Adrenal gland (tissue), 12 donors: ENCODE measurements around the gene NUDT5. TPM values are rescaled to one million over a fixed set of nuclear protein-coding genes. Genes with fewer than 3 reads are reported as not detected.

ENCODE experiments used
- DNase-seq, 7 donors: peaks; one replicate each; pipeline ENCODE4 v3.0.0-alpha.2; 2019 to 2020
- H3K27ac ChIP-seq, 5 donors: fragments of 200-600 bp; sonication (generic) in 4 of 5; 1 replicate in 3 of 5; 2 replicates in 2 of 5; pipeline versions ENCODE4 v1.5.1 to v1.8.0; 2016 to 2020; ENCODE audit warnings: mild to moderate bottlenecking in 1 of 5
- H3K27me3 ChIP-seq: fragments of 200-600 bp; 2 replicates; pipeline ENCODE4 v1.8.0; 2021
- H3K36me3 ChIP-seq, 2 donors: fragments of 200-600 bp; replicated peaks in 1 of 2; 1 replicate in 1 of 2; 2 replicates in 1 of 2; pipeline versions ENCODE4 v1.5.1 to v1.8.0; 2018 to 2022
- H3K4me1 ChIP-seq, 2 donors: fragments of 200-600 bp; replicated peaks in 1 of 2; 1 replicate in 1 of 2; 2 replicates in 1 of 2; pipeline versions ENCODE4 v1.5.1 to v1.8.0; 2018 to 2021
- H3K4me3 ChIP-seq, 4 donors: fragments of 200-600 bp; sonication (generic) in 3 of 4; one replicate each; pipeline ENCODE4 v1.5.1; 2016 to 2018
- H3K9me3 ChIP-seq, 3 donors: fragments of 200-600 bp; sonication (generic) in 1 of 3; replicated peaks in 1 of 3; 1 replicate in 2 of 3; 2 replicates in 1 of 3; pipeline versions ENCODE4 v1.5.1 to v1.8.0; 2016 to 2021
- POLR2A ChIP-seq, 2 donors: fragments of 450-650 bp; IDR thresholded peaks; one replicate each; pipeline ENCODE4 v1.6.1; 2017; ENCODE audit warnings: antibody characterized with exemption in 2 of 2, mild to moderate bottlenecking in 2 of 2, moderate library complexity in 1 of 2
- WGBS, 4 donors: extraction: QIAGEN DNeasy Blood & Tissue Kit in 2 of 4; methylation state at CpG; one replicate each; pipeline versions ENCODE4 v1.1.5 to v1.1.7; 2013 to 2017; 5-methylcytosine and 5-hydroxymethylcytosine counted together
- intact Hi-C, 2 donors: fragments of 100-400 bp; cut with DNase I; formaldehyde crosslinking; loops; one replicate each; pipeline versions ENCODE4 v1.14.1 to v1.15.0; 2022 to 2023
- polyA plus RNA-seq, 3 donors: library from polyadenylated mRNA; stranded (reverse); fragments of 200-250 nt in 2 of 3; fragments of 350-450 nt in 1 of 3; fragmentation: Illumina TruSeq in 1 of 3; extraction: RNeasy Lipid Tissue Mini Kit (QIAGEN cat#74804) in 1 of 3; gene quantifications; one replicate each; pipeline ENCODE4 v1.2.3, GENCODE V29; 2013 to 2014
- total RNA-seq, 9 donors: library from RNA; depleted of rRNA in 4 of 9; stranded (reverse); fragments of >200 nt in 4 of 9; fragments of 120-200 nt in 1 of 9; fragmentation: NEBNext Ultra II Directional in 1 of 9; extraction: Animal tissue kit (Norgen Biotek cat#: 25700) in 1 of 9; gene quantifications; one replicate each; pipeline versions ENCODE4 v1.1.0 to v1.2.4, GENCODE V29; 2013 to 2023
- TF ChIP-seq, protein P1 (sequence below), 6 experiments: fragments of 450-650 bp in 4 of 6; fragments of 200-600 bp in 2 of 6; sonication (generic) in 1 of 6; IDR thresholded peaks; 1 replicate in 5 of 6; 2 replicates in 1 of 6; pipeline versions ENCODE4 v1.5.1 to v1.8.0; 2016 to 2021; ENCODE audit warnings: antibody characterized with exemption in 6 of 6, mild to moderate bottlenecking in 2 of 6, moderate library complexity in 1 of 6
- donor health status: healthy with polysubstance abuse.
- donor health status: Bipolar disorder and iron deficiency.
- donor health status: DM: yes; HTN: yes; CAD: no.
- donor health status: DM: no; HTN: no; CAD: no.
- donor health status: DM: no; HTN: no; CAD: no.
- donor health status: DM: yes; HTN: yes; CAD: no.

Gene NUDT5
- total and polyA plus RNA-seq, 12 donors: 25.3 to 84.3 (median 46.3) TPM

DNA sequence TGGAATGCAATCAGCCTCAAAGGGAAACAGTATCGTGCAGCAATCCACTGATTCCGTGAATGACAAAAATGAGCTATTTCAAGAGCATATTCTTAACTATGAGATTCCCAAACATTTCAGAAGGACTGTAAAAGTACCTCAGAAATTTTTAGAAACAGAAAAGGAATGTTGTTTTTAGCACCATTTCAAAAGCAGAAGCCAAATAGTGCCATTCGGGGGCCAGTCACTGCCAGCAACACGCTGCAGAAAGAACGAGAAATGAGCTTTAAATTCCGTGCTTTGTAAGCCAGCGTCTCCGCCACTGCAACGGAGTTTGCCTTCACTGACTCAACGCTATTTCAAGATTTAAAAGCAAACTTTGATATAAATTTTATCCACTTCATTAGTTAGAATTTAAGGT, 6.3 kb downstream of the NUDT5 start:
- no peak overlapping the region for H3K4me3 ChIP-seq
- peaks cover 4 to 16% of the 10 kb centered on the region in 2 donors for H3K4me1 ChIP-seq
- TF ChIP-seq, protein P1, sequence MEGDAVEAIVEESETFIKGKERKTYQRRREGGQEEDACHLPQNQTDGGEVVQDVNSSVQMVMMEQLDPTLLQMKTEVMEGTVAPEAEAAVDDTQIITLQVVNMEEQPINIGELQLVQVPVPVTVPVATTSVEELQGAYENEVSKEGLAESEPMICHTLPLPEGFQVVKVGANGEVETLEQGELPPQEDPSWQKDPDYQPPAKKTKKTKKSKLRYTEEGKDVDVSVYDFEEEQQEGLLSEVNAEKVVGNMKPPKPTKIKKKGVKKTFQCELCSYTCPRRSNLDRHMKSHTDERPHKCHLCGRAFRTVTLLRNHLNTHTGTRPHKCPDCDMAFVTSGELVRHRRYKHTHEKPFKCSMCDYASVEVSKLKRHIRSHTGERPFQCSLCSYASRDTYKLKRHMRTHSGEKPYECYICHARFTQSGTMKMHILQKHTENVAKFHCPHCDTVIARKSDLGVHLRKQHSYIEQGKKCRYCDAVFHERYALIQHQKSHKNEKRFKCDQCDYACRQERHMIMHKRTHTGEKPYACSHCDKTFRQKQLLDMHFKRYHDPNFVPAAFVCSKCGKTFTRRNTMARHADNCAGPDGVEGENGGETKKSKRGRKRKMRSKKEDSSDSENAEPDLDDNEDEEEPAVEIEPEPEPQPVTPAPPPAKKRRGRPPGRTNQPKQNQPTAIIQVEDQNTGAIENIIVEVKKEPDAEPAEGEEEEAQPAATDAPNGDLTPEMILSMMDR (IDR thresholded peaks at IDR 0.05): no peak
- no peak for TF ChIP-seq POLR2A (IDR thresholded peaks at IDR 0.05)
- no peak for DNase-seq
- peaks cover 0 to 18% of the 10 kb centered on the region in 2 donors for H3K36me3 ChIP-seq
- no peaks in the 10 kb centered on the region for H3K9me3 ChIP-seq
- H3K27ac ChIP-seq: no peak overlapping the region
- intact Hi-C loops: no loop called here
- 93 to 98% (median 95%) methylated on average over 10 of the region's 10 CpGs for WGBS, 4 donors
- H3K27me3 ChIP-seq: no peaks in the 10 kb centered on the region

DNA sequence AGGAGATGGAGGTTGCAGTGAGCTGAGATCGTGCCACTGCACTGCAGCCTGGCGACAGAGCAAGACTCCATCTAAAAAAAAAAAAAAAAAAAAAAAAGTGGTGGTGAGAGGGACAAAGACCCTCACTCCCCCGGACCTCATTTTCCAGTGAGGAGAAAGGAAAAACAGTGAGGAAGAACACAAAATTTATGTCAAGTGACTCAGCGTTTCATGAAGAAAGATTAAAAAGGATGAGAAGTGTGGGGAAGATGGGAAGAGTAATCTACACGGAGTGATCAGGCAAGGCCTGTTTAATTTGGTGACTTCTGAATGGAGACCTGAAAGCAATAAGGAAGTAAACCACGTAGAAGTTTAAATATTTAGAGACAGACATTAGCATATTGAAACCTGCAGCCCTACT, 7.0 kb downstream of the NUDT5 start:
- Histone ChIP-seq H3K27me3 (no peaks in the 10 kb centered on the region), H3K4me3 (no peak overlapping the region), H3K4me1 (peaks cover 0 to 8% of the 10 kb centered on the region in 2 donors), H3K9me3 (no peaks in the 10 kb centered on the region), H3K27ac (no peak overlapping the region), H3K36me3 (peaks cover 0 to 18% of the 10 kb centered on the region in 2 donors)
- TF ChIP-seq POLR2A (IDR thresholded peaks at IDR 0.05): no peak
- TF ChIP-seq, protein P1 (IDR thresholded peaks at IDR 0.05): no peak
- no peak for DNase-seq
- whole genome bisulfite sequencing, 4 donors: 83 to 92% (median 88%) methylated on average over 6 of the region's 6 CpGs
- intact Hi-C loops: no loop called here

DNA sequence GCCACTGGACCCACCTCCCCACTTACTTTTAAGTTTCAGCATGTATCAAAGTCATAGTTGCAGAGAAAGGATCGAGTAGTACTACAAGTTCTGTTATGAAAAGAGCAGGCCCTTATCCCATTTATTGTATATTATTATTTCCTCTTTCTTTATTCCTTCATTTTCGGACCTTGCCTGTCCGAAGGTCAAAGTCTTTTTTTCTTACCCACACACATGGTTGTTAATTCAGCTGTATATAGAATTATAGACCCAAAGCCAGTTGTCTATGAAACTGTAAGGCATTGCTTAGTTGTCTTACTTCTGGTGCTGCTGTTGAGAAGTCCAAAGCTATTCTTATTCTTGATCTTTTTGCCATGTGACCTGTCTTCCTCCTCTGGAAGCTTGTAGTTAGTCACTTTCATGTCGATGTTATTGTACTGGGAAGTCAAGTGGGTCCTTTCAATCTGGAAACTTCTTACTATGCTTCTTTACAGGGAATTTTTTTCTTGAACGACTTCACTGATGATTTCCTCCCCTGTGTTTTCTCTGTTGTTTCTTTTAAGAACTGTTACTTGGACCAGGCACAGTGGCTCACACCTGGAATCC, 8.3 kb downstream of the NUDT5 start:
- no peak for DNase-seq
- no peak overlapping the region for H3K27ac ChIP-seq
- WGBS, 4 donors: 84 to 87% (median 85%) methylated on average over 5 of the region's 5 CpGs
- TF ChIP-seq, protein P1 (IDR thresholded peaks at IDR 0.05): no peak
- TF ChIP-seq POLR2A (IDR thresholded peaks at IDR 0.05): no peak
- no peak overlapping the region for H3K4me3 ChIP-seq
- H3K36me3 ChIP-seq: peaks cover 0 to 18% of the 10 kb centered on the region in 2 donors
- no peaks in the 10 kb centered on the region for H3K9me3 ChIP-seq
- intact Hi-C loops: no loop called here
- no peaks in the 10 kb centered on the region for H3K4me1 ChIP-seq
- no peaks in the 10 kb centered on the region for H3K27me3 ChIP-seq

DNA sequence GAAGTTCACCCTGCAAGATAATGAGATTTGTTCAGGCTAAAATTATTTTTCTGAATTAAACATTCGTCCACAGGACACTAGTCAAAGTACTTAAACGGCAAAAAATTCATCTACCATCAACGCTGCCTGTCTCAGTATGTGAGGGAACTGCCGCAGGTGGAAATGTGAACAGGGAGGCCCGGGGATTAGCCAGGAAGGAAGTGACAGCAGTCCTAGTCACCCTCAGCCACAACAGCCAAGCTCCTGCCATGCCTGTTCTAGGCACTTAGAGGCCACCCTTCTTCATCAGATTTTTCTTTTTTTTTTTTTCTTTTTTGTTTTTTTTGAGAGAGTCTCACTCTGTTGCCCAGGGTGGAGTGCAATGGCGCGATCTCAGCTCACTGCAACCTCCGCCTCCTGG, 9.4 kb downstream of the NUDT5 start:
- H3K9me3 ChIP-seq: no peaks in the 10 kb centered on the region
- WGBS, 4 donors: 77 to 91% (median 87%) methylated on average over 8 of the region's 8 CpGs
- H3K4me3 ChIP-seq: no peak overlapping the region
- no peak overlapping the region for H3K27ac ChIP-seq
- intact Hi-C loops: no loop called here
- H3K4me1 ChIP-seq: no peaks in the 10 kb centered on the region
- no peaks in the 10 kb centered on the region for H3K27me3 ChIP-seq
- TF ChIP-seq POLR2A (IDR thresholded peaks at IDR 0.05): no peak
- TF ChIP-seq, protein P1 (IDR thresholded peaks at IDR 0.05): no peak
- peaks cover 0 to 18% of the 10 kb centered on the region in 2 donors for H3K36me3 ChIP-seq
- DNase-seq: no peak
